GM21515 (cell line): ENCODE measurements around the gene CATSPERD.
A peak's percentile ranks its signal among the peaks of the same experiment; 100 is the strongest.

Experiments used
- ATAC-seq: cut with Tn5 transposase; IDR thresholded peaks from one replicate; pipeline ENCODE4 v1.9.1; 2021; ENCODE audit not compliant: unreplicated experiment

The CATSPERD gene

GRCh38 chr19:5719961-5720790 lies at the start of gene CATSPERD, which contains the start of gene LONP1:
CATSPERD (plus strand) TSS chr19:5720637; CDS start chr19:5720738, 101 bp downstream.
LONP1 (minus strand) TSS chr19:5720146; CDS start chr19:5720132, 14 bp downstream.
- ATAC-seq: peak; percentile 83

- ATAC-seq: no peak
Measured at GRCh38 chr19:5671600-5671999, 48.8 kb upstream of the CATSPERD start.

- ATAC-seq: no peak
Measured at GRCh38 chr19:5672708-5673459, 47.6 kb upstream of the CATSPERD start.

DNA sequence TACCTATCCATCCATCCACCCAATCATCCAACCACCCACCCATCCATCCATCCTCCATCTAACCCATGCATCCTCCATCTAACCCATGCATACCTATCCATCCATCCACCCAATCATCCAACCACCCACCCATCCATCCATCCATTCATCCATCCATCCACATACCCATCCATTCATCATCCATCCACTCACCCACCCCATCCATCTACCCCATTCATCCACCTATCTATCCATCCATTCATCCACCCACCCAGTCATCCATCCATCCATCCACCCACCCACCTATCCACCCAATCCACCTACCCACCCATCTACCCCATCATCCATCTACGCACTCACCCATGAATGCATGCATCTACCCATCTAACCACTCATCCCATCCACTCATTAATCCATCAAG lies 46.7 kb upstream of the CATSPERD start:
- no peak for ATAC-seq

DNA sequence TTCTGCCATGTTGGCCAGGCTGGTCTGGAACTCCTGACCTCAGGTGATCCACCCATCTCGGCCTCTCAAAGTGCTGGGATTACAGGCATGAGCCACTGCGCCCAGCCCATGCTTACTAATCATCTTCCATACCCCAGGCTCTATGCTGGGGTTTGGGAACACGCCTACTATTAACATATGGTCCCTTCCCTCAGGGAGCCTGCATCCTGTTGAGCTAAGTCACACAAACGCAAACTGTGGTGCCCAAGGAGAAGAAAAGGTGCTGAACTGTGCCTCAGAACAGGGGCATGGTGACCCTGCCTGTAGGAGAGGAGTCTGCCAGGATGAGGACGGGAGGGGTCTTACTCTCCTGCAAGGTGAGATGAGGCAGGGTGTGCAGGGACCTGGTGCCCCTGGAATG lies 45.7 kb upstream of the CATSPERD start:
- ATAC-seq: no peak

DNA sequence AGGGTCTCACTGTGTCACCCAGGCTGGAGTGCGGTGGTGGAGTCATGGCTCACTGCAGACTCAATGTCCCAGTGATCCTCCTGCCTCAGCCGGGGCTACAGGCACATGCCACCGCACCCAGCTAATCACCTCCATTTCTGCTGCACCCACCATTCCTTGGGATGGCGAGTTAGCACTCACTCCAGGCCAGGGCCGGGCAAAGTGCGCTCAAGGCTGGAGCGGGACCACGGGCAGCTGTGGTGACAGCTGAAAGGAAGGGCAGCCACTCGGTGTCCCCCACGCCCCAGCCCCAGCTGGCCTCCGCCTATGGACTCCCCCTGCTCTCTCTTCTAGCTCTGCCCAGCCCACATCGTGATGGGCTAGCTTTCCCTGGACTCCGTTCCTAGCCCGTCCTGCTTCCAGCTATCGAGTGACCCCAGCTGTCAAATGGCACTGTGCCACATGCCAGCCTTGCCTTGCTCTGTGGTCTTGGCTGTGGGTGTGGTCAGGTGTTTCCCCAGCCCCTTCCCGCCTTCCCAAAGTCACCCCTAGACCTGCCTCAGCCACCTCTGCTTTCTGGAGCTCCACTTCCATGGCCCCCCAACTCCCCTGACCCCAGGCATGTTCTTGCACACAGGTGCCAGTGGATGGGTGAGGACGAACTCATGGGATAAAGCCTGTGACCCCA lies 44.2 kb upstream of the CATSPERD start:
- ATAC-seq: no peak

DNA sequence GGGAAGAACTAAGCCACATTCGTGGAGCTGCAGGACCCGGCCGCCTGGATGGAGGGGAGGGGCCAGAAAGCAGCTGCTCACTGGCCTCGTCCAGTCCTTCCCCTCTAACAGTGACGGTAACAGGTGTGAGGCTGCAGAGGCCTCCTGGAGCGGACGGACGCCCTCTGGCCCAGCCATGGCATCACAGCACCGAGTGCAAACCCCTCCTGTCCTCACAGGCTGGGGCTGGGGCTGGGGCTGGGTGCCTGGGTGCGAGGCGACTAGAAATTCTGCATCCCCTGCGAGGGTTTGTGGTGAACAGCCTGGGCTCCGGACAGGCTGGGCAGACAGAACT lies 43.7 kb upstream of the CATSPERD start:
- no peak for ATAC-seq

- ATAC-seq: no peak
Measured at GRCh38 chr19:5677136-5677535, 43.3 kb upstream of the CATSPERD start.

GRCh38 chr19:5677580-5677979 lies 42.9 kb upstream of the CATSPERD start:
- ATAC-seq: no peak

DNA sequence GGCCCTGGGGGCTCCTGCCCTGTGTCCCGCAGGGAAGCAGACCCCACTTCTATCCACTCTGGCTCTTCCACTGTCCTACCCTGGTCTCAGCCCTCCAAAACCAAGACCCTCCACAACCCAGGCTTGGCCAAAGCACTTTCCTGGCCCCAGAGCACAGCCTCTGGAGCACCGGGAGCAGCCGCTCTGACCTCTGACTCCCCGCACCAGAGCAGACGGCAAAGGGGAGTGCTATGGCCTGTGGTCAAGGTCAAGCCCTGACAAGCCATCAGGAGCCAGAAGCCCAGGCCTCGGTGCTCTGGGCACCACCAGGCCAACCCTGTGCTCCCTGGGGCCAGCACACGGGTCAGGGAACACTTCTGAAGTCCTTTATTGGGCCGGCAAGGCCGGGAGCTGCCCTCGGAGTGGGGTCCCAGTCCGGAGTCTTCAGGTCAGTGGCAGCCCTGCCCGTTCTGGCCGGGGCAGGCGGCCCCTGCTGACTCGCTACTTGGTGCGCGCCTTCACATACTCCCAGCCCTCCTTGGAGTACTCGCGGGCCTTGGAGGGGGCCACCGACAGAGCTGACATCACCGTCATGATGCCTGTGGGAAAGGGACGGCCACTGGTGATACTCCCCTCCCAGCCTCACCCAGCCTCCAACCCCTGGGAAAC lies 42.2 kb upstream of the CATSPERD start:
- ATAC-seq: no peak

- no peak for ATAC-seq
Measured at GRCh38 chr19:5679289-5680083, 41.0 kb upstream of the CATSPERD start.

GRCh38 chr19:5680084-5680436 lies 40.4 kb upstream of the CATSPERD start:
- ATAC-seq: no peak

- ATAC-seq: peak; percentile 78
Measured at GRCh38 chr19:5680437-5681368, 39.7 kb upstream of the CATSPERD start, which contains the start of the genes HSD11B1L and MICOS13. HSD11B1L (plus strand) TSS chr19:5681027; CDS start chr19:5684833, 3,806 bp downstream. MICOS13 (minus strand) TSS chr19:5680516; CDS start chr19:5680486, 30 bp downstream.

GRCh38 chr19:5681391-5682106 lies 38.9 kb upstream of the CATSPERD start:
- no peak for ATAC-seq

DNA sequence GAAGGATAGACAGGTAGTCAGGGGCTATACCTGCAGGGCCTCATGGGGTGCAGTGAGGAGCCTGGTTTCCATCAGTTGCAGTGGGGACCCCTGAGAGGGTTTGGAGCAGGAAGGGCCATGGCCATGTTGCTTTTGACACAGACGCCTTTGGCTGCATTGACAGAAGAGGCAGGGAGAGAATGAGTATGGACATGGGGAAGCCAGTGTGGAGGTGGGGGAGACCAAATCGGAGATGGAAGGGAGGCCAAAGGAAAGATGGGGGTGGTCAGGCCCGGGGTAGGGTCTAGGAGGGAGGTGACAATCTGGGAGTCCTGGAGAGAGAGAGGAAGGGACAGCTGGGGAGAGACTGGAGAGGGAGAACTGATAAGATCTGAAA lies 38.3 kb upstream of the CATSPERD start:
- ATAC-seq: no peak

DNA sequence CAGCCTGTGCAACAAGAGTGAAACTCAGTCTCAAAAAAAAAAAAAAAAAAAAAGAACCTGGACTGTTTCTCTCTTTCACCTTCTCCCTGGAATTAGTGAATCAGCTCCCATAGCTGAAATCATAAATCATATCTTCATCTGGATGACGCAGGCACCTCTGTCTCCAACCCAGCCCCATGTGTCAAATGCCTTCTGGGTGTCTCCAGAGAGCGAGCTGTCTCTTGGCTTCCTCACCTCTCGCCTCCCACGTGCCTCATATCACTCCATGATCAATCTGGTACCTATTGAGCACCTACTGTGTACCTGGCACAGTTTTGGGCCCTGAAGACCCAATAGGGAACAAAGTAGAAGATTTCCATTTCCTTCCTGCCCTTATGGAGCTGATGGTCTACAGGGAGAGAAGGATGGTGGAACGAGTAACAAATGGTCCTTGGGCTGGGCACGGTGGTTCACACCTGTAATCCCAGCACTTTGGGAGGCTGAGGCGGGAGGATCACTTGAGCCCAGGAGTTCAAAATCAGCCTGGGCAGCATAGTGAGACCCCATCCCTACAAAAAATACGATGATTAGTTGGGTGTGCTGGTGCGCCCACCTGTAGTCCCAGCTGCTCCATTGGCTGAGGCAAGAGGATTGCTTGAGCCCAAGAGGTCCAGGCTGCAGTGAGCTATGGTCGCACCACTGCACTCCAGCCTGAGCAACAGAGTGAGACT lies 37.1 kb upstream of the CATSPERD start:
- no peak for ATAC-seq

- no peak for ATAC-seq
Measured at GRCh38 chr19:5684694-5685430, 35.6 kb upstream of the CATSPERD start.
